Activated CD4-positive, alpha-beta T cell treated with anti-CD3 and anti-CD28 coated beads for 48 hours (primary cell): ENCODE data around the gene CXCR4.

Experiments
- DNase-seq: peaks from one replicate; pipeline ENCODE4 v3.0.0-alpha.2; 2020

The CXCR4 gene

DNA sequence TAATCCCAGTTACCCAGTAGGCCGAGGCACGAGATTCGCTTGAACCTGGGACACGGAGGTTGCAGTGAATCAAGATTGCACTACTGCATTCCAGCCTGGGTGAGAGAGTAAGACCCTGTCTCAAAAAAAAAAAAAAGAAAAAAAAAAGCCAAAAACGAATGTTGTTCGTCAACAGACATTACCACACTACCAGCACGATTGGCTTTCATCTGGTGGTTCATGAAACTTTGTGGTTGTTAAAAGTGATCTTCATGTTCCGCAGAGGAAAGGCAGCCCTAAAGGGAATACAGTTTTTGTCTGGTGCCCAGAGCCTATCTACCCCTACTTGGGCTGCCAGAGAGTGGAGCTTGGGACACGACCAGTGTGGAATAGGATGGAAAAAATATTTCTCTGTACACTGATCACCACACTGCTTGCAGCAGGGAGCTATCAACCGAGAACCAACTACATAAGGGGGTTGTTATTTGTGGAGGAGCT lies 13.6 kb upstream of the CXCR4 start:
- peak; percentile 27 for DNase-seq

DNA sequence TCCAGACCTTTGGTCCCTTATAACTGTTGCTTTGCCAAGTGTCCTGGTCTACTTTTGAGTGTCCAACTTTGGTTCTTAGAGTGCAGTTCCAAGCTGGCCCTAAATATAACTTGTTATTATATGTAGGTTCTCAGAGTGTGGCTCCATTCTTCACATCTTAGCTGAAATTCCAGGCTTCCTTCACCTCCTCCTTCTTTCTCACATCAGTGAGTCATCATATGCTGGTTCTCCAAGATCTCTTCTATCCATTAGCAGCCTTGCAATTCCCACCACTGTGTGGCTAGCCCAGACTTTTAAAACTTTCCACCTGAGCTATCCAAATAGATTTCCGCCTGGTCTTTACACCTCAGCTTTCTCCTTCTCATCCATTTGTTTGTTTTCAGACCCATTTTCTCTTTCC lies 12.6 kb upstream of the CXCR4 start:
- DNase-seq: no peak

DNA sequence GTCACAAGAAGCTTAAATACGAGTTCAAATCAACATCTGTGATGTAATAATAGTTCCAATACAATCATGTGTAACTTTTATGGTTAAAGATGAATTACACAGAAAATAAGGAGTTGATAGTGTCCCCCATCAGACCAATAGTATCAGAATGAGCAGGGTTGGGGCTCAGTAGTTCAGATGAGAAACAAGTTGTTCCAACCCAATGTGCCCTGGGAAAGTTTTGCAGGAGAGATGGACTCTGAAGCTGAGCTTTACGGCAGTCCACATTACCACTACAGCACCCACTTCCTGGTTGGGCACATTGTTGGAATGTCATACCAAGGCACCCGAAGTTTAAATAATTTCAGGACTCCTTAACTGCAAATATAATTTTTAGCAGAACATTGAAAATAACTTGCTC lies 12.1 kb upstream of the CXCR4 start:
- no peak for DNase-seq

DNA sequence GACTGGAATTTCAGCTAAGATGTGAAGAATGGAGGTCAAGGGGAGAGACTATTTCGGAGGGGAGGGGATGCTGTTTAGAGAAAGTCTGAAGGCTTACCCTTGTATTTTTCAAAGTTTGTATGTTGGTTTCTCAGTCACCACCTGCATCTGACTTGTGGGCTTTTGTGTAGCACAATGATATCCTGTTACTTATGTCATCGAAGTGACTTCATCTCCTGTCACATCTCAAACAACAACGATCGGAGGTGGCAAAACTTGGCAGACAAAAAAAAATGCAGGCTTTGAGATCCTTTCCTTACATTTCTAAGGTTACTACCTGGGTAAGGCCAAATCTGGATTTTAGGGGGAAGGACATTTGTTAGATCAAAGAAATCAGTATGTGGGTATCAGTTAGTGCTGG lies 11.7 kb upstream of the CXCR4 start:
- DNase-seq: no peak

DNA sequence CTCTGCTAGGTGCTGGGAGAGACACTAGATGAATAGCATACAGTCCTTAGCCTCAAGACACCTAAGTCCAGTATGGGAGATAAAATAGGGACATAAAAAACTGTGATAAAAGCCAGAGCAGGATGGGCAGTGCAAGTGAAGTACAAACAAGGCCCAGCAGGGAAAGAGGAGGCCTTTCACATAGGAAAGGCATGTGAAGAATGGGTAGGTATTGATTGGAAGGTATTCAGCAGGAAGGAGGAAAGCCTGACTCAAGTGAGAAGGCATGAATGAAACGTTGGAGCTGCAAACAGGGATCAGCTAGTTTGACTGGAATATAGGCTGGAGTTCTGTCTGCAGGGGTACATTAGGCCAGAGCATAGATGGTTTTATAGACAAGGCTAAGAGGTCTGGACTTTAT lies 11.0 kb upstream of the CXCR4 start:
- DNase-seq: no peak

DNA sequence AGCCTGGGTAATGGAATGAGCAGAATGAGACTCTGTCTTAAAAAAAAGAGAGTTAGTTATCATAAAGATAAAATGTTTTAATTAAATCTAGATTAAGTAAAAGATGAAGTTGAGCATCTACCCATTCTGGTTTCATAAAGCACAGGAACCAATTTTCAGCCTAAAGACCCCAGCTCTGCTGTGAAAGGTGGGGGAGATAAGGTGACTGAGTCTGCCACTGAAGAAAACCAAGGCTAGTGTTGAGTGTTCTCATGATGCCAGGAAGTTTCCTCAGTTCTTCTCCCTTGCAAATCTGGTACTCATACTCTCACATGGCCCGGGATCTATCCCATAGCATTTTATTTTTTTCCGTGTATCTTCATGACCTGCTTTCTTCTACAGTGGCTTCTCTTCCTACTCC lies 10.4 kb upstream of the CXCR4 start:
- no peak for DNase-seq

DNA sequence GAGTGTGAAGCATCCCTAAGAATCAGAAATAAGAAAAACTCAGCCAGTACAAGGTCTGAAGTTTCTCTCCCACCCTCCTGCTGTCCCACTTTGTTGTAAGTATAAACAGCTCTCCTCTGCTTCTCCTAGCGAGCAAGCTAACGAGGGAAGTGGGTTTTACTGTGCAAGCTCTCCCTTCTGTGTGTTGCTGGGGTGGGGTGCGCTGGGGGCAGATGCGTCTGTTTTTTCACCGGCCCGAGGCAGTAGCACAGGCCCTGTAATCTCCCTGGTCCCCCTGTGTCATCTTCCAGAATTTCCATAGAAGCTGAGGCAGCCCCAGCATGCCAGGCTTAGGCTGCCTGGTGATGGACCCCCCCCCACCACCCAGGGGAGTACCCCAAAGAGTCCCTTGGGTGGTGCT lies 9.4 kb upstream of the CXCR4 start:
- DNase-seq: no peak

DNA sequence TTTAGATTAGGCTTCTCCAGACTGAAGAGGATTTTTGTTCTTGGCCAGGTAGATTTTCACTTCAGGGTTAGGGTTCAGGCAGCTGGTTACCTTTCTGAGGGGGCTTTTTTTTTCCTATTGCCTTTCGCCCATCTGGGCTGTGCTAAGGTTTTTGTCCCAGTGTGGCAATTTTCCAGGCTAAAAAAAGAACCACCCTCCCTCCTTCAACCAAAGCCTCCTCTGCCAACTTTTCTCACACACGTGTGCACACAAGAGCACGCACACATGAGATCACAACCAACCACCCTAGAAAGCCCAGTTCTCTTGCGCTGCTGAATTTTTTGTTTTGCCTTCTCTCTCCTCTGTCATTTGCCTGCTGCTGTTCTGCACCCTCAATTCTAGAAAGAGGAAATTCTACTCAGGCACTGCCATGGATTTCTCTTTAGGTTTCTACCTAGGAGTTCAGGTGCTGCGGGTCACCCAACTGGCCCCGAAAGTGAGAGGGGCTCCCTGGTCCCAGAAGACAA lies 8.5 kb upstream of the CXCR4 start:
- no peak for DNase-seq

DNA sequence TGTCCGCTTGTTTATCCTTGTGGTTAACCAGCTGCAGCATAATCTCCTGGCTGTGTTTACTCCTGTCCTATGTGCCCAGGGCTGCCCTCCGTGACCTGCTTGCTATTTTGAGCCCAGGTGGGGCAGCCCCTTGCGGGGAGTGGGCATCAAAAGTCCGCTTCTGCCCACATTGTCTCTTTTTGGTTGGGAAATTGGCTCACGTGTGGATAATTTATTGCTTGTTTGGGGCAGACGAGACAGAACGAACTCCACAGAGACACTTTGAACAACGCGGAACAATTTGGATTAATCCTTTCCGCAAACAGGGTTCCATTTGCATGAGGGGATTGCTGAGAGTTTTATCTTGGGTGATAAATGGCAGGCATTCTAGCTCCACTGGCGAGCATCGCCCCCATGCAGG lies 8.1 kb upstream of the CXCR4 start:
- DNase-seq: no peak

DNA sequence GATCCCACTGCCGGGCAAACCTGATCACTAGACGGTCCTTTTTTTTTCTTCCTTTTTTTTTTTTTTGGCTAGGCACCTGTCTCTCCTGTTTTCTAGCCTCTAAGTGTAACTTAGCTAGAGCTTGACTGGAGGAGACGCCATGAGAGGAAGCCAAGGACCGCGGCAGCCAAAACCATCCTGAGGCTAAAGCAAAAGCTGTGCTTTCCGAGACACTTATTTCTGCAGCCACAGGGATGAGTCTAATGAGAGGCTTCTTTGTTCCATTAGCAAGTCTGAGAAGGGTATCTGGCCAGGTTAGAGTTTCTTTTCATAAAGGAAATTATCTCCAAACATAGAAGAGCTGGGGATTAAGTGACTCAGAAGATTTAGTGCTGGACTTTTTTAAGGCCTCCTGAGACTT lies 7.3 kb upstream of the CXCR4 start:
- DNase-seq: no peak

DNA sequence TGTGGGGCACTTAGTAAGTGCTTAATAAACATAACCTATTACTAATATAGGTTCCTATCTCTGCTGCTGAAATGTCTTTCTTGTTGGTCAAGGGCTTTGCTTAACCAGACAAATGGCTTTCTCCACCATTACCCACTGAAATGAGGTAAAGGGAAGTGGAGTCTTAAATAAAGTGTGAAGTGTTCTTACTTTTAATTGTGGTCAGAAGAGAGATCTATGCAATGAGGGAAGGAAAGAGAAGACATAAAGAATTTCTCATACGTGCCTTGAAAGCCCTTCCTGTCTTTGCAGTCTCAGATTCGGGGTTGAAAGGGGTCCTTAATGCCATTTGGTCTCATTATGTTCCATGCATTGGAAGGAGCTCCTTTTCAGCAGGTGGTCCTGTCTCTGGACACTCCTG lies 6.9 kb upstream of the CXCR4 start:
- DNase-seq: no peak

DNA sequence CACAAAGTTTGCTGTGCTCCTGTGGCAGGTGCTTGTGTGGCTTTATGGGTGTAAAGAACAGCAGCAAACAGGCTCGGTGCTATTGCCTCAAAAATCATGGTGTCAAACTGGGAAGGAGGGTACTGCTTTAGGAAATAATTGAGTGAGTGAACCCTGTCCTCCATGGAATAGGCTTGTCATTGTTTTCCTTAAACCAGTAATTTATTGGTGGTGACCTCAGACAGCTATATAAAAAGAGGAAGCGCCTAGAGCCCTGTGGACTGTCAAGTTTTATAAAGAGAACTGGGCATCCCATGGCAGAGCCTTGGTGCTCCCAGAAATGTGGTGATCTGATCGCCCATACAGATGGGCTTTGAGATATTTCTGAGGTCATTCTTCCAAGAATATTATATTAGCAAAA lies 4.7 kb upstream of the CXCR4 start:
- DNase-seq: no peak

DNA sequence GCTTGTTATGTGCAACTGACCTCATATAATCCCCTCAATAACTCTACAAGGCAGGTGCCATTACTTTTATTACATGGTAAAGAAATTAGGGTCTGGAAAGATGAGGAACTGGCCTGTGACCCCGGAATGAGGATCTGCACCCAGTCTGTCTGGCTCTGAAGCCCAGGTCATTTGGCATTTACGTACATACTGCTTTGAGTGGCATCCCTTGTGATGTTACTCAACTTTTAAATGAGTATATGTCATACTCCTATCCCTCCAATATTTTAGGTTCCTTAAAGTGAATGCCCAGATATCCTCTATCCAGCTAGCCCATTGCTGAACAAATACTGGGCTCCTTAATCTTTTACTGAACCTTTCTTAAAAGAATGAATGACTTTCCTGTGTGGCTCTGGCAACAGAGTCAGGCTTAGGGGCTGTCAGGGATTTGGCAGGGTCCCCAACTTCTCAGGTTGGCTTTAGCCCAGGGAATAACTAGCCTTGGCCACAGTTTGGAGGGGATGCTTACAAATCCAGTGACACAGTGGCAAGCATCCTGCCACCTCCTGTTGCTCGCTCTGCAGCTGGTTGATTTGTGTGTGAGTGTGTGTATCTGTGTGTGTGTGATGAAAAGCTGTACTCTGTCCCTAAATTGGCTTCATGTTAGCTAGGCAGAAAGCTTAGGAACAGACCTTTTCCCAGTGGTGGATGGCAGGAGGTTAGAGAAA lies 3.4 kb upstream of the CXCR4 start:
- no peak for DNase-seq

DNA sequence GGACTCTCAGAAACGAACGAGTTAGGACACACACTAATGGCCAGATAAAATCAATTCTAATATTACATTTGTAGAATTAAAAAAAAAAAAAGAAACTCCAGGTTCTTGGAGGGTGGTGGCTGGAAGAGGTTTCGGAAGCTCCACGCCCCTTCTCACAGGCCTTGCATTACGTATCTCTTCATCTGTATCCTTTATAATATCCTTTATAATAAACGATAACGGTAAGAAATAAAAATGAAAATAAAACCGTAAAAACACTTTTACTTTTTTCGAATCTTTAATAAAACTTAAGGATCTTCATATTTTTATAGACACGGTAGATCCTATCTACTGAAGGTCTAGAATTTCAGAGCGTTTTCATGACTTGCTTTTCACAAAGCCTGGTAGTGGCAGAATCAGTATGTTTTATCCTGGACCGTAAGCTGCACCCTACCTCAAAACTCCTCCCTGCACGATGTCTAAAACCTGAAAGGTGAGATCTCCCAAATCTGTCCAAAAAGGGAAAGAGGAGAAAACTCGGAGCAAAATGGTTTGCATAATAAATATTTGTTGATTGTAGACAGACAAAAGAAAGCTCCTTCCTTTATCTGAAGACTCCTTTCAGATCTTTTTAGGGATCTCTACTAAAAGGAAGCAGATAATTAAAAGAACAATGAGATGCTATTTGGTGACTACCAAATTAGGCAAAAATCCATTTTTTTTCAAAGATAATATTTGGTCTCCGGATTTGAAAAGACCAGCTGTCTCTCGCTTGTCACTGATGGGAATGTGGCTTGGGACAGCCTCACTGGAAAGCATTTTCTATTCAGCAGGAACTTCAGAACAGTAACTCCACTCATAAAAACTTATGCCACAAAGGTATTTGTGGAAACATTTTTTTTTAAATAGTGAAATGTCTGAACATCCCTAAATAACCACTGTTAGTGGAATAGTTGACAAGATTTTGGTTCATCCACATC lies 2.0 kb upstream of the CXCR4 start:
- DNase-seq: no peak

DNA sequence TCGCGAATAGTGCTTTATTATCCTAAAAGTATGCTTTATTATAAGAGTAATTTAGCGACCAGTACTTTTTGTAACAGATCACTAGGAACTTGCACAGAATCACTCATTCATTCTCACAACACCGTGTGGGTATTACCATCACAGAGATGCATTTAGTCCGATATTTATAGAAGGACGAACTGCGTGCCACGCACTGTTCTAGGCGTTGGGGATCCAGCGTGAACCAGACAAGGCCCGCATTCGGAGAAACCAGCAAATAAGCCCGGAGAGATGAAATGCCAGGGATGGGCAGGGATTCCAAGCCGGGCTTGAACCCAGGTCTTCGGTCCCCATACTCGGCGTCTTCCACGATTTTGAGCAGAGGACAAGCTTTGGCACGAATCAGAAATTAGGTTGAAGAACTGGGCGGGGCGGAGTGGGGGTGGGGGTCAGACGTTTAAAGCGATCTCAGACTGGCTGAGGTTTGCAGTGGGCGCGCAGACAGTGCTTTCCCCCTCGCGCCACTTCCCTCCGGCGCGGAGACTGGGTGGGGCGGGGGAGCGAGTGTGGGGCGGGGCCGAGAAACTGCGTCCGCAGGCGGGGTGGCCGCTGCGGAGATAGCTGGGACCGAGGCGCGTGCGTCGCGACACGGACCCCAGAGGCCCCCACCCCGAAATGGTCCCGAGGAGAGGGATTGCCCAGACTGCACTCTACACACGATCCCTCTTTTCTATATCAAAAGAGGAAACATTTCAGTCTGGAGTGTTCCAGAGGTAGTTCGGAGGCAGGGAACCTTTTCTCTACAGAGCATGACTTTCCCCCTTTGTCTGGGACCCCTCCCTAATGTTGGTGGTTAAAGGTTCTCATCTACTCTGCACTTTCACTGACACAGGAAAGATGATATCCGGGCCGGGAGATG lies 1.1 kb upstream of the CXCR4 start:
- peak; percentile 79 for DNase-seq

DNA sequence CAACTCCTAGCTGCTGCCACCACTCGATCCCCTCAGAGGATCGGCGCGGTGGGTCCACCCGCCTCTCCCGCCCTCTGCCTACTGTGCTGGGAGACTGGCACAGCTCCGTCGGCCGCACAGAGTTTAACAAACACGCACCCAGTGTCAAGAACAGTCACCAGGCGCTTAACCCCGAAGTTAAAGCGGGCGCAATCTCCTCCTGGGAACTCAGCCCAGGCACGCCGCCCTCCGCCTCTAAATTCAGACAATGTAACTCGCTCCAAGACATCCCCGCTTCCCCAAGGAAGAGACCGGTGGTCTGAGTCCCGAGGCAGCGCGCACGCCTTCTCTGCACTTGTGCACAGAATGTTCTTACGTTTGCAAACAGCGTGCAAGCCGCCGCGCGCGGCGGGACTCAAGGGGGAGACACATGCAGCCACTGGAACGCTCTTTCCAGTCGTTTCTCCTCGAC lies 533 bp downstream of the CXCR4 start:
- DNase-seq: peak; percentile 73

DNA sequence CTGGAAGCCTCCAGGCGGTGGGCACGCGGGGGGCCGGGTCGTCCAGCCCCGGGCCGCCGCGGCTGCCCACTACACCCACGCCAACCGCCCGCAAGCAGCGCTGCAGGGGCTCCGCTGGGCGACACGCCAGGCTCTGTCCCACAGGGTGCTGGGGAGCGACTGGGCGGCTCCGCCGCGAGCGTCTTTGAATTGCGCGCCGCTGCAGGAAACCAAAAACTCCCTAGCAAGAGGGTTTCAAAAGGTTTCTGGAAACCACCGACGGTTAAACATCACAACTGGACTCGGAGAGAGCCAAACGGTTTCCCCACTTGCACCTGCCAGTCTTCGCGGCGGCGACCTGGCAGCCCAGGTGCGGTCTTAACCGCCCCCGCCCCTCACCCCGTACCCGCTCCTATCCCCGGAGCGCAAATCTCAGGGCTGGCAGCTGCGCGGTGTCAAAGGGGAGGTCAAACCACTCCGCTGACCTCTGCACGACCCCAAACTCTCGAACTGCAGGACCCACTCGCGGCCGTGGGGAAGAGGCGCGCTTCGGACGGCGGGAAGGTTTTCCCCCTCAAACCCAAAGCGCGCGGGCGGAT lies 1.0 kb downstream of the CXCR4 start:
- DNase-seq: peak; percentile 68

DNA sequence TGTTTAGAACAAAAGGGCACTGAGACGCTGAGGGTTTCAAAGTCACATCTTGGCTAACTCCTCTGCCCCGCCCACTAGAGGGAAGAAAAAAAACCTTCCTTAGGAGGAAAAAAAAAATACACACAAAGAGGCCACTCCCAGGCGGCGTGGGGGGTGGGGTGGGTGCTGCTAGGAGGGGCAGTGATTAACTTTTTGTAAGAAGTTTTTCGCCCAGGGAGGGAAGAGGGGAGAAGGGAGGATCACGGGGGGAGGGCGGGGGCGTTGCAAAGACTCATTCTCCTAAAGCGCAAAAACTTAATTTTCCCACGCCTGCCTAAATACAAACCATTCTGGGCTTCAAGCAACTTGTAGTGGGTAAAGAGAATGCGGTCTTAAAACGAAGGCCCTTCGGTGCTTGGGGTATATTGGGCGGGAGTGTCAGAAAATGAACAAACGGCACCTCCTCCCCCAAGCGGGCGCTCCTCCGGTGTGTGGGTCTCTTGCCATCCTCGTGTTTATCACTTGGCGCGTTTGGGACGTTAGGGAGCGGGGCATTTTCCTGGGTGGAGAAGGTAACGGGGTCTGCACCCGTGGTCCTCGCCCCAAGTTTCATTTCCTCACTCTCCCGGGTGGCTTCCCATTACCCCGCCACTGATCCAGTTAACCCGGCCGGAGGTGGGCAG lies 1.7 kb downstream of the CXCR4 start:
- DNase-seq: peak; percentile 69

DNA sequence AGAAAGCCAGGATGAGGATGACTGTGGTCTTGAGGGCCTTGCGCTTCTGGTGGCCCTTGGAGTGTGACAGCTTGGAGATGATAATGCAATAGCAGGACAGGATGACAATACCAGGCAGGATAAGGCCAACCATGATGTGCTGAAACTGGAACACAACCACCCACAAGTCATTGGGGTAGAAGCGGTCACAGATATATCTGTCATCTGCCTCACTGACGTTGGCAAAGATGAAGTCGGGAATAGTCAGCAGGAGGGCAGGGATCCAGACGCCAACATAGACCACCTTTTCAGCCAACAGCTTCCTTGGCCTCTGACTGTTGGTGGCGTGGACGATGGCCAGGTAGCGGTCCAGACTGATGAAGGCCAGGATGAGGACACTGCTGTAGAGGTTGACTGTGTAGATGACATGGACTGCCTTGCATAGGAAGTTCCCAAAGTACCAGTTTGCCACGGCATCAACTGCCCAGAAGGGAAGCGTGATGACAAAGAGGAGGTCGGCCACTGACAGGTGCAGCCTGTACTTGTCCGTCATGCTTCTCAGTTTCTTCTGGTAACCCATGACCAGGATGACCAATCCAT lies 2.7 kb downstream of the CXCR4 start:
- no peak for DNase-seq

DNA sequence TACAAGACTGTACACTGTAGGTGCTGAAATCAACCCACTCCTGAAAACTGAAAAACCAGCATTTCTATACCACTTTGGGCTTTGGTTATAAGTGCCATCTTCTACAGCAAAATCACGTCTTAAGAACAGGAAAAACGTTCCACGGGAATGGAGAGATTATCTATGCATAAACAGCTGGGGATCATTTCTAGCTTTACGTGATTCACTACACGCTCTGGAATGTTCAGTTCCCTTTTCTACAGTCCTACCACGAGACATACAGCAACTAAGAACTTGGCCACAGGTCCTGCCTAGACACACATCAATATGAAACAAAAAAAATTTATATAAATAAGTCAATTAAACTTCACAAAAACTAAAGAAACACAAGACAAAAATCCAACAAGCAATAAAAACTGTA lies 3.6 kb downstream of the CXCR4 start:
- no peak for DNase-seq

DNA sequence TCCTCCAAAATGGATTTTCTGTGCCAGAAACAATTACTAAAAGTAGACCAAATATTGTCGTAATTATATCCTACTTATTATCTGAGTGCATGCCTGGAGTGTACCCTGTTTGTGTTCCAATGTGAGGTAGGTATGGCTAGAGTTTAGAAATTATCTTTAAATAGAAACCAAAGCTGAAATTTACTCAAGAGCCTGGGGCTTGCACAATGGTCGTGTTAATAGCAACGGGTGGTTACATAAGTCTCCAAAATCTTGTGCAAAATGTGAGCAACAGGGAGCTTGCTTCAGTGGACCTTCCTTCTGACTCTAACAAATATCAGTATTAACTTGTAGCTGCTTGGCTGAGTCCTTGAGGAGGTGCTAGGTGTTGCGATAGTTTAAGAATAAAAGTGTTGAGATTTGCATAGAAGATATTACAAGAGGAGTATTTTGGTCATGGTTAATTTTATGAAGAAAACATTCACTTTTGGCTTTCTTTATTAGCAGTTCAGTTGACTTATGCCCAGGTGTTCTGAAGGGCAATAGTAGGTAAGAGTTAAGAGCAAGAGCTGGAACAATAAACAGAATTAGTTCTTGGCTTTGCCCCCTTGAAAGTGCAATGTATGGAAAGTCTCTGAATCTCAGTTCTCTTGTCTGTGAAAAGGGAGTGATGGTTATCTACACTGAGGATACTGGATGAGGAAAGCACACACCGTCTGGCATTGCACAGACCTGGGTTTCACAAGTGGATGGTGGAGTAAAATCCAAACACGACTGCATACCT lies 4.6 kb downstream of the CXCR4 start:
- DNase-seq: no peak
